Retinal pigment epithelial cell (primary cell): ENCODE measurements around the gene DNM1.

Experiments used
- DNase-seq: peaks from one replicate; pipeline ENCODE4 v3.0.0-alpha.2; 2010; ENCODE audit warnings: low read depth
- H3K4me3 ChIP-seq: 2 replicates; pipeline ENCODE4 v1.5.1; 2011; ENCODE audit warnings: mild to moderate bottlenecking, low read length, control low read depth, moderate library complexity
- CTCF ChIP-seq: conservative IDR thresholded peaks from 2 replicates; pipeline ENCODE4 v1.5.1; 2011; ENCODE audit warnings: low read depth, low read length, control low read depth, inconsistent platforms

DNM1 gene

GRCh38 chr9:128282500-128282899 is 79.3 kb downstream of the DNM1 start:
- H3K4me3 ChIP-seq, result no peak overlapping the region
- no peak for TF ChIP-seq CTCF
- DNase-seq, result no peak

- H3K4me3 ChIP-seq, result no peak overlapping the region
- no peak for DNase-seq
- TF ChIP-seq CTCF, result no peak
Observed at GRCh38 chr9:128285033-128285784, 82.0 kb downstream of the DNM1 start.

GRCh38 chr9:128286440-128286839 is 83.3 kb downstream of the DNM1 start:
- no peak for TF ChIP-seq CTCF
- no peak overlapping the region for H3K4me3 ChIP-seq
- no peak for DNase-seq

GRCh38 chr9:128288273-128289004 is 85.3 kb downstream of the DNM1 start:
- TF ChIP-seq CTCF, result no peak
- DNase-seq, result no peak
- no peak overlapping the region for H3K4me3 ChIP-seq

GRCh38 chr9:128292009-128292408 is 88.8 kb downstream of the DNM1 start:
- DNase-seq, result no peak
- TF ChIP-seq CTCF, result no peak
- H3K4me3 ChIP-seq, result no peak overlapping the region

- no peak for DNase-seq
- no peak for TF ChIP-seq CTCF
Observed at GRCh38 chr9:128293091-128293490, 89.9 kb downstream of the DNM1 start.

GRCh38 chr9:128294142-128294541 is 91.0 kb downstream of the DNM1 start:
- no peak for DNase-seq
- H3K4me3 ChIP-seq, result no peak overlapping the region
- no peak for TF ChIP-seq CTCF

More at GRCh38 chr9:128293091-128293490, 89.9 kb downstream of the DNM1 start:
- H3K4me3 ChIP-seq, result no peak overlapping the region
